VCaP (cell line): ENCODE measurements around the gene CAPZB.

Experiments
- H3K27ac ChIP-seq: fragments of 450-650 bp; 2 replicates; pipeline ENCODE4 v1.5.1; 2017
- CTCF ChIP-seq: fragments of 450-650 bp; conservative IDR thresholded peaks from 2 replicates; pipeline ENCODE4 v1.5.1; 2017; ENCODE audit warnings: mild to moderate bottlenecking, moderate library complexity

Gene CAPZB

GRCh38 chr1:19421365-19421764 lies 64.0 kb downstream of the CAPZB start:
- no peak for TF ChIP-seq CTCF
- peak overlapping the region; percentile 11; the same call in 1 of the 2 replicates for H3K27ac ChIP-seq

- H3K27ac ChIP-seq = peak overlapping the region; percentile 11; the same call in 1 of the 2 replicates
These were observed 64.7 kb downstream of the CAPZB start for GRCh38 chr1:19420606-19421005.

GRCh38 chr1:19419691-19420090 lies 65.6 kb downstream of the CAPZB start:
- no peak overlapping the region for H3K27ac ChIP-seq
- TF ChIP-seq CTCF = no peak

More at GRCh38 chr1:19420606-19421005, 64.7 kb downstream of the CAPZB start:
- no peak for TF ChIP-seq CTCF

DNA sequence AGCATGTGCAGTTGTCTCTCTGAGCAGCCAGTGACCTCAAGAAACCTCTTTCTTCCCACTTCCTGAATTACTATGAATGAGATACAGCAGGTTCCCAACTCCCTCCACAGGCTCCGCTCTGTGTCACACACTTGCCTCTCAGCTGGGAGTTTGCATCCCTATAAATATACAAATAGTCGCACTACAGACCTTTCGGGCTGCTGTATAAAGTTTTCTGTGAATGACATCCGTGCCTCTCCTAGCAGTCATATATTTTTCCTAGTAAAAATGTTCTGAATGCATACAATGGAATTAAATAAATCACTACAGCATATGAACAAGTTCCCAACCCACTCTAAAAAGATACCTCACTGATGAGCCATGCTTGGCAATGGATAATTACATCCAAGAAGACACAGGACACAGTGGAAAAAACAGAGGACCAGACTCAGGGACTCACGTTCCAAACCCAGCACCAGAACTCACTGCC lies 66.8 kb downstream of the CAPZB start:
- TF ChIP-seq CTCF = no peak
- no peak overlapping the region for H3K27ac ChIP-seq

DNA sequence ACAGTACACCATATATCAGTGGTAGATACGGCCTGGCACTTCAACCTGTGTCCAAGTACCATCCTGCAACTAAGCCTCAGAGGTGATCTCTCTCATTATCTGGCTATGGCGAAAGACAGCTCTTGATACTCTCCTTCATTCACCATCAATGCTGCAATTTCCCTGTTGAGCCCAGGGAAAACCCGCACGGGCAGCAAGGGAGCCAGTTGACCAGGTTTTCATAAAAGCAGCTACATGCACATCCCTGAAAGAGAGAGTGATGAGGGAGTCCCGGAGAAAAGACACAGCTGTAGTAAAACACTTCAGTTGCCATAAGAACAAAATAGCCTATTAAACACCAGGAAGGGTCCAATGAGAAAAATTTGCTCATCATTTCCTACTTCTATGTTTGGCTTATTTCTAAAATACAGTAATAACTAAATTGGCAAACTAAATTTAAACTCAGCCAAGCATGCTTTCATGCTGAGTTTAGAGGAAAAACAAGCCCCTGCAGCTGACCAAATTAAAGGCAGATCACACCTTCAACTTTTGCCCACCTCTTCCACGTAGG lies 68.3 kb downstream of the CAPZB start:
- no peak overlapping the region for H3K27ac ChIP-seq
- TF ChIP-seq CTCF = no peak

- no peak for TF ChIP-seq CTCF
- no peak overlapping the region for H3K27ac ChIP-seq
These were observed 69.2 kb downstream of the CAPZB start for GRCh38 chr1:19416145-19416544.

- no peak for TF ChIP-seq CTCF
- H3K27ac ChIP-seq = no peak overlapping the region
These were observed 70.7 kb downstream of the CAPZB start for GRCh38 chr1:19414515-19415121.
